ENCODE measurements around the gene UGT1A5.
"Not testable (repeated sequence)": the region's sequence is repeated elsewhere in the genome, so short reads cannot be mapped to it uniquely, and the experiment has no call there.

The UGT1A5 gene

DNA sequence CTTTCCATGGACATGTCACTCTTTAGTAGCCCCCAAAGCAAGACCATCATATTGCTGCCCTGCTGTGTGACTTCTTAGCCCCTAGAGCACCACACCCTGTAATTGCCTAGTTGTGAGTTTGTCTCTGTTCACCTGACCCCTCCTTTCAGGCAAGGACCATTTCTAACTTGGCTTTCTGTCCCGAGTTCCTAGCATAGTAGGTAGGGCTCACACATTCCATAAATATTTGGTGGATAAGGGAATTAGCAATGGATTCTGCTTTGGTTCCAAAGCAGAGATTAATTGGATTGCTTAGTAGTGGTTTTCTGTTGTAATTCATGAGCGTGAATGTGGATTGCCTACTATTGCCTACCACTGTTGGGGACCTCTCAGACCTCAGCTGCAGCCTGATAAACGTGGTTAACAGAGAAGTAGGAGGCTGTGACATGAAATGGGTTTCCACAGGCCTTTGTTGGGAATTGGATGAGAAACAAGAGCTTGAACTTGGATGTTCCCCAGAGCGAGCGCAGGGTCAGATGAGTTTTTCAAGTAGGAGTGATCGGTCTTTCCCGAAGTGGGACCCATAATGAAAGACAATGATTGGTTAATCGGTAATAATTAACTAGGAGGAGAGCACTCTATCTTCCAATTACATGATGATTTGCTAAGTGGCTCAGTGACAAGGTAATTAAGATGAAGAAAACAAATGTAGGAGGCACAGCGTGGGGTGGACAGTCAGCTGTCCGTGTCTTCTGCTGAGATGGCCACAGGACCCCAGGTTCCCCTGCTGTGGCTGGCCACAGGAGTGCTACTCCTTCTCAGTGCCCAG is 34.0 kb downstream of the UGT1A5 start:
- no peak for DNase-seq

DNA sequence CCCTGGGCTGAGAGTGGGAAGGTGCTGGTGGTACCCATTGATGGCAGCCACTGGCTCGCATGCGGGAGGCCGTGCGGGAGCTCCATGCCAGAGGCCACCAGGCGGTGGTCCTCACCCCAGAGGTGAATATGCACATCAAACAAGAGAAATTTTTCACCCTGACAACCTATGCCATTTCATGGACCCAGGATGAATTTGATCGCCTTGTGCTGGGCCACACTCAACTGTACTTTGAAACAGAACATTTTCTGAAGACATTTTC is 34.5 kb downstream of the UGT1A5 start:
- DNase-seq: no peak

DNA sequence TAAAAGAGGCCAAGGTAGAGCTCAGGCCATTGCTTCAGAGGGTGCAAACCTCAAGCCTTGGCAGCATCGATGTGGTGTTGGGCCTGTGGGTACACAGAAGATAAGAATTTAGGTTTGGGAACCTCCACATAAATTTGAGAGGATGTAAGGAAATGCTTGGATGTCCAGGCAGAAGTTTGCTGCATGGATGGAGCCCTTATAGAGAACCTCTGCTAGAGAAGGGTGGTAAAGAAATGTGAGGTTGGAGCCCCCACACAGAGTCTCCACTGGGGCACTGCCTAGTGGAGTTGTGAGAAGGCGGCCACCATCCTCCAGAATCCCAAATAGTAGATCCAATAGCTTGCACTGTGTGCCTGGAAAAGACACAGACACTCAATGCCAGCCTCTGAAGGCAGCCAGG is 38.0 kb downstream of the UGT1A5 start:
- not testable (repeated sequence) for DNase-seq

DNA sequence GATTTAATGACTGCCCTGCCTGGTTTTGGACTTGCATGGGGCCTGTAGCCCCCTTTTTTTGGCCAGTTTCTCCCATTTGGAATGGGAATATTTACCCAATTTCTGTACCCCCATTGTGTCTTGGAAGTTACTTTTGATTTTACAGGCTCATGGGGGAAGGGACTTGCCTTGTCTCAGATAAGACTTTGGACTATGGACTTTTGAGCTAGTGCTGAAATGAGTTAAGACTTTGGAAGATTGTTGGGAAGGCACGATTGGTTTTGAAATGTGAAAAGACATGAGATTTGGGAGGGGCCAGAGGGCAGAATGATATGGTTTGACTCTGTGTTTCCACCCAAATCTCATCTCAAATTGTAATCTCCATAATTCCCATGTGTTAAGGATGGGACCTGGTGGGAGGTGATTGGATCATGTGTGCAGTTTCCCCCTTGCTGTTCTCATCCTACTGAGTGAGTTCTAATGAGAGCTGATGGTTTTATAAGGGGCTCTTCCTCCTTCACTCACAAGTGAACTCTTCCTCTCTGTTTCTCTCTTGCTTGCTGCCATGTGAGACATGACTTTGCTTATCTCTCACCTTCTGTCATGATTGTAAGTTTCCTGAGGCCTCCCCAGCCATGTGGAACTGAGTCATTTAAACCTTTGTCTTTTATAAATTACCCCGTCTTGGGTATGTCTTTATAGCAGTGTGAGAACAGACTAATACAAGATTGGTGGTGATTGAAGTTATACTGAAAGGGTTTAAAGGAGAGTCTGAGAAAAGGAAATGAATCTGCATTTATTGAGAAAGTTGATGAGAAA is 38.7 kb downstream of the UGT1A5 start:
- DNase-seq: not testable (repeated sequence)

DNA sequence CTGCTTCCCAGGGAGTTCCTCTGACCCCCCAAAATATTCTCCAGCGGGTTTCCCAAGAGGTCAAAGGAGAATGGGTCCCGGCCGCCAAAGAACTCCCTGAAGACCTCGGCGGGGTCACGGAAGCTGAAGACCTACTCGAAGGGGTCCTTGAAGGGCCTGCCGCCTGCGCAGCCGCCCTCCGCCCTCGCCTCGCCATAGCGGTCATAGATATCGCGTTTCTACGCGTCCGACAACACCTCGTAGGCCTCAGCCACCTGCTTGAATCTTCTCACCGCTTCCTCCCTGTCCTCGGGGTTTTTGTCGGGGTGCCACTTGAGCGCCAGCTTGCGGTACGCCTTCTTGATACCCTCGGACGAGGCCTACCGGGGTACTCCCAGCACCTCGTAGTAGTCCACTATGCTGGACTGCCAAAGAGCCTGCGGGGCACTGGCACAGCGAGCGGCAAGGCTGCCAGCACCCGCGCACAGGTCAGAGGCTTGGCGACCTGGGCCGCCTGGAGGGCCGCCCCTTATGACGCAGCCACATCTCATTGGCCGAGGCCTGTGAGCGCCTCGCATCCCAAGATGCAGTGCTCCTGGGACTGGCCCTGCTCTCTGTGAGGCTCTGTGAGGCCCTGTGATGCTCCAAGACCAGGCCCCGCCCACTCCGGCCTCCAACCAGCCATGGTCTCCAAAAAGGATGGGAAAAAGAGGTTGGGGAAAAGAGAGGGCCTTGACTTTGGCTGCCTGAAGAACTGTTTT is 42.3 kb downstream of the UGT1A5 start:
- no peak for DNase-seq

DNA sequence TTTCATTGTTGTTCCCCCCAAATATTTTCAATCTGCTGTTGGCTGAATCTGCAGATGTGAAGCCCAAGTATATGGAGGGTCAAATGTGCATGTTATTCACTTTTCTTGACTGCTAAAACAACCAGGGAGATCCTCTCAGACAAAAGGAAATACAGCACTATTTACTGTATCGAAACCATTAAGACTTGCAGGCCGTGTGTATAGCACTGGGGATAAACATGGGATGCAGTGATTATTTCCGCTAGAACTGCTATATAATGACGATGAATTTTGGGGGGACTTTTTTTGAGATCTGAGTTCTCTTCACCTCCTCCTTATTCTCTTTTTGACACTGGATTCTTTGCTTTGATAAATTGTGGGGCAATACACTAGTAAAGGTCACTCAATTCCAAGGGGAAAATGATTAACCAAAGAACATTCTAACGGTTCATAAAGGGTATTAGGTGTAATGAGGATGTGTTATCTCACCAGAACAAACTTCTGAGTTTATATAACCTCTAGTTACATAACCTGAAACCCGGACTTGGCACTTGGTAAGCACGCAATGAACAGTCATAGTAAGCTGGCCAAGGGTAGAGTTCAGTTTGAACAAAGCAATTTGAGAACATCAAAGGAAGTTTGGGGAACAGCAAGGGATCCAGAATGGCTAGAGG is 43.8 kb downstream of the UGT1A5 start:
- DNase-seq: no peak

DNA sequence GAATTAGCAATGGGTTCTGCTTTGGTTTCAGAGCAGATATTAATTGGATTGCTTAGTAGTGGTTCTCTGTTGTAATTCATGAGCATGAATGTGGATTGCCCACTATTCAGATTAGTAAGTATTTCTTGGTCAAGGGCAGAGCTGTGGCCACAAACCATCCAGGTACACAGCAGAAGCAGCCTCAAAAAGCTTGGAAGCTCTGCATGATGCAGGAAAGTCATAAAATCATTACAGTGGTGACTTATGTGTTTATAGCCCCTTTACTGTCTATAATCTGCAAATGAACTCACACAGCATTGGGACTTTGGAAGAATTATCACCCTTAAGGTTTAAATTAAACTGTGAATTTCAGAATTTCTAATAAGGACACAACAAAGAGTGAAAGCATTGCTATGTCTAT is 45.4 kb downstream of the UGT1A5 start:
- no peak for DNase-seq

DNA sequence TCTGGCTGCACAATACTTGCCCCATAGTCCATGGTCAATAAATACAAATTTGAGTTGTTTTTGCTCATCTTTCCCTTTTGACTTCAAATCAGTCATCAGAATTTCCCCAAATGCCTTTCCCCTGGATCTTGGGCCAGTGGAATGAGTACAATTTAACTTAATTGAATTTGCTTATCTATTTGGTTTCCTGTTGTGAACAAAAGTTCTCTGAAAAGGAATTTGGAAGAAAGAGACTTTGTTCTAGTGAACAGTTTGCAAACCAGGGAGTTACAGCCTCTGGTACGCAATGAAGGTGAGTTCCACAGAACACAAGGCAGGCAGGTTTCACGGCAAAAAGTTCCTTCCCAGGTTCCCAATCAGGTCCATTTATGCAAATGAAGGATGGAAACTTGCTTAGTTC is 46.1 kb downstream of the UGT1A5 start:
- DNase-seq: no peak

DNA sequence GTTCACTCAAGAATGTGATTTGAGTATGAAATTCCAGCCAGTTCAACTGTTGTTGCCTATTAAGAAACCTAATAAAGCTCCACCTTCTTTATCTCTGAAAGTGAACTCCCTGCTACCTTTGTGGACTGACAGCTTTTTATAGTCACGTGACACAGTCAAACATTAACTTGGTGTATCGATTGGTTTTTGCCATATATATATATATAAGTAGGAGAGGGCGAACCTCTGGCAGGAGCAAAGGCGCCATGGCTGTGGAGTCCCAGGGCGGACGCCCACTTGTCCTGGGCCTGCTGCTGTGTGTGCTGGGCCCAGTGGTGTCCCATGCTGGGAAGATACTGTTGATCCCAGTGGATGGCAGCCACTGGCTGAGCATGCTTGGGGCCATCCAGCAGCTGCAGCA is 47.3 kb downstream of the UGT1A5 start, which contains the start of gene UGT1A1:
Gene UGT1A1, plus strand, starts transcription at position 228 of the 400 bp plus-strand sequence. Its CDS starts 18 bp downstream, at position 246.
- no peak for DNase-seq

DNA sequence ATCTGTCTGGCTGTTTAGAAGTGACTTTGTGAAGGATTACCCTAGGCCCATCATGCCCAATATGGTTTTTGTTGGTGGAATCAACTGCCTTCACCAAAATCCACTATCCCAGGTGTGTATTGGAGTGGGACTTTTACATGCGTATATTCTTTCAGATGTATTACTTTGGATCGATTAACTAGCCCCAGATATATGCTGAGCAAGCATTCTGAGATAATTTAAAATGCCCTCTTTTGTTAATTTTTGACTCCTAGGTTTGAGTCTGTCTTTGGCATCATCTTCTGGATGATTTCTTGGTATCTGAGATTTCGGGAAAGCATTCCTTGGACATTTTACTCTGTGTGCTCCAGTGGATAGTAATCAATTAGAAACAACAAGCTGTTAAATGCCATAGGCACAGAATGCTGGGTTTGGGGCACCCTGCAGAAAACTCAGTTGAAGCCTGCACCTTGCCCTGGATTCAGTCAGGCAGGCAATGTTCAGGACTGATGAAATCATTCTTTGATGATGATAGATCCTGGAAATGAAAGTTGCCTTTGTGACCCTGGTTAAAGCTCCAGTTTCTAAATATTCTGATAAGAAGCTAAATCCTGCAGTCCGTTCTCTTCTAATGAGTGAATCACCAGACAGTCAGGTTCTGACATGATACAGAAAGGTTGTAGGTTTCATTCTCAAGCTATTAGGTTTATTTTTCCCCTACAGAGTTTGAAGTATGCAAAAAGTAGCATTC is 48.5 kb downstream of the UGT1A5 start:
- no peak for DNase-seq

DNA sequence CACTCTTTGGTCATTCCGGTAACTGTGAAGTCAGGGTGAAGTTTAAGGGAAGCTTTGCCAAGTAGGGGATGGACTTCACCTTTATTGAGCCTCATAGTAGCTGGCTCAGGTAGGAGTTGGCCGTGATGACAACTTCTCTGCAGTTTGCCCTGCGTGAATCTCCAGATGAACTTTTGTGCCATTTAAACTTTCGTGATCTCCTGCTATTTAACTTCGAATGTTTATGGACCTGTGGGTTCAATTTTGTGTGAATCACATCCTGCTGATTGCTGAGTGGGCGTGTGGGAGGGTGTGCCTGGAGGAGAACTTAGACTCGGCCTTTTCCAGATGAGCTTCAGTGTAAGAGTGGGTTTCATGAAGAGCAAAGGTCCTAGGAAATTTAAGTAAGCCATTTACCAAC is 51.6 kb downstream of the UGT1A5 start:
- no peak for DNase-seq

DNA sequence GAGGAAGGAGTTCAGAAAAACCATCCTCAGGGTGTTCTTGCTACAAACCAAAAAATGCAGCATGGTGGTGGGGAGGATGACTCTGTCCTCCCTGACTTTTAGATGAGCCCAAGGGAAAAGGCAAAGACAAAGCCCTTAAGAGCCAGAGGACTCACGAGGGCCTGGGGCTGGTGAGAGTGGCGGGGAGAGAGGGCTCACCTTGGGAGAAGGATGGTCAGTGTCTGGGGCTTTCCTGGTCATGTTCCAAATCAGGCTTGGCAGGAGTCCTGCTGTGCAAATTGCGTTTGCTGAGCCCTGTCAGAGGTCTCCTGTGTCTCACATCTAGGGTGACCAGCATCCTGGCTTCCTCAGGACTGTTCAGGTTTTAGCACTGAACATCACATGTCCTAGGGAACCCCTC is 52.1 kb downstream of the UGT1A5 start:
- no peak for DNase-seq

DNA sequence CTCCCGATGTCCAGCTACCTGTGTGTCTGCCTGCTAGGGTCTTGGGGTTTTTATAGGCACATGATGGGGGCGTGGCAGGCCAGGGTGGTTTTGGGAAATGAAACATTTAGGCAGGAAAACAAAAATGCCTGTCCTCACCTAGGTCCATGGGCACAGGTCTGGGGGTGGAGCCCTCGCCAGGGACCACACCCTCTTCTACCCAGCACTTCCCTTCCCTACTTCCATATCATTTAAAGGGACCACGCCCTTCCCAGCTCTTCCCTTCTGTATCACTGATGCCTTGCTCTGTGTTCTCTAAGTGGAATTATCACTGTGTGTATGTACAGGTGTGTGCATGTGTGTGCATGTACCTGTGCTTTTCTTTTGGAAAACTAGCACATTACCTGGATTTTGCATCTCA is 53.7 kb downstream of the UGT1A5 start:
- DNase-seq: no peak

DNA sequence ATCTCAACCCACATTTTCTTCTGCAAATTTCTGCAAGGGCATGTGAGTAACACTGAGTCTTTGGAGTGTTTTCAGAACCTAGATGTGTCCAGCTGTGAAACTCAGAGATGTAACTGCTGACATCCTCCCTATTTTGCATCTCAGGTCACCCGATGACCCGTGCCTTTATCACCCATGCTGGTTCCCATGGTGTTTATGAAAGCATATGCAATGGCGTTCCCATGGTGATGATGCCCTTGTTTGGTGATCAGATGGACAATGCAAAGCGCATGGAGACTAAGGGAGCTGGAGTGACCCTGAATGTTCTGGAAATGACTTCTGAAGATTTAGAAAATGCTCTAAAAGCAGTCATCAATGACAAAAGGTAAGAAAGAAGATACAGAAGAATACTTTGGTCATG is 55.4 kb downstream of the UGT1A5 start:
- DNase-seq: no peak

DNA sequence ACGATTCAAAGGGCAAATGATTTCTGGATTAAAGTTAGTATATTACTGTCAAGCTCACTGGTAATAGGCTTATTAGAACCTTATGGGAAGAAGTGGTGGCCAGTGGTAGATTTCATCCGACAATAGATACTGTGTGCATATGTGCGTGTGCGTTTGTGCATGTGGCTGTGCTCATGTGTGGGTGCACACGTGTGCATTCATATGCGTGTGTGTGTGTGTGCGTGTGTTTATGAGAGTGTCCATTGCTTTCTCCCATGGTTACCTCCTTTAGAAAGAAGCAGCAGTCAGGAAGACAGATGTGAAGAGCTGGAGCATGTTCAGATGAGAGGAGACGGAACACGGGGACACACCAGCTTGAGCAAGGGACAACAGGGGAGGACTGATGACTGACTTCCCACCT is 56.6 kb downstream of the UGT1A5 start:
- no peak for DNase-seq

DNA sequence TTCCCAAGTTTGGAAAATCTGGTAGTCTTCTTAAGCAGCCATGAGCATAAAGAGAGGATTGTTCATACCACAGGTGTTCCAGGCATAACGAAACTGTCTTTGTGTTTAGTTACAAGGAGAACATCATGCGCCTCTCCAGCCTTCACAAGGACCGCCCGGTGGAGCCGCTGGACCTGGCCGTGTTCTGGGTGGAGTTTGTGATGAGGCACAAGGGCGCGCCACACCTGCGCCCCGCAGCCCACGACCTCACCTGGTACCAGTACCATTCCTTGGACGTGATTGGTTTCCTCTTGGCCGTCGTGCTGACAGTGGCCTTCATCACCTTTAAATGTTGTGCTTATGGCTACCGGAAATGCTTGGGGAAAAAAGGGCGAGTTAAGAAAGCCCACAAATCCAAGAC is 59.4 kb downstream of the UGT1A5 start:
- no peak for DNase-seq

DNA sequence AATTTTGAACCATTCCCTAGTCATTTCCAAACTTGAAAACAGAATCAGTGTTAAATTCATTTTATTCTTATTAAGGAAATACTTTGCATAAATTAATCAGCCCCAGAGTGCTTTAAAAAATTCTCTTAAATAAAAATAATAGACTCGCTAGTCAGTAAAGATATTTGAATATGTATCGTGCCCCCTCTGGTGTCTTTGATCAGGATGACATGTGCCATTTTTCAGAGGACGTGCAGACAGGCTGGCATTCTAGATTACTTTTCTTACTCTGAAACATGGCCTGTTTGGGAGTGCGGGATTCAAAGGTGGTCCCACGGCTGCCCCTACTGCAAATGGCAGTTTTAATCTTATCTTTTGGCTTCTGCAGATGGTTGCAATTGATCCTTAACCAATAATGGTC is 59.9 kb downstream of the UGT1A5 start:
- no peak for DNase-seq

DNA sequence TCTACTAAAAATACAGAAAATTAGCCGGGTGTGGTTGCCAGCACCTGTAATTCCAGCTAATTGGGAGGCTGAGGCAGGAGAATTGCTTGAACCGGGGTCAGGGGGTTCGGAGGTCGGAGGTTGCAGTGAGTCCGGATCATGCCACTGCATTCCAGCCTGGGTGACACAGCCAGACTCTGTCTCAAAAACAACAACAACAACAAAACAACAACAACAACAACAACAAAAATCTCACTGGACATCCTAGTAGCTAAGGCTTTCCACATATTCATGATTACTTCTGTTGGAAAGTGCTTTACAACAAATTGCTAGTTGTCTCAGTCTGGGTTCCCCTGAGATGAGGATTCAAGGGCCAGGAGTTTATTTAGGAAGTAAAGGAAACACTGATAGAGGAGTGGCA is 61.1 kb downstream of the UGT1A5 start:
- DNase-seq: no peak

DNA sequence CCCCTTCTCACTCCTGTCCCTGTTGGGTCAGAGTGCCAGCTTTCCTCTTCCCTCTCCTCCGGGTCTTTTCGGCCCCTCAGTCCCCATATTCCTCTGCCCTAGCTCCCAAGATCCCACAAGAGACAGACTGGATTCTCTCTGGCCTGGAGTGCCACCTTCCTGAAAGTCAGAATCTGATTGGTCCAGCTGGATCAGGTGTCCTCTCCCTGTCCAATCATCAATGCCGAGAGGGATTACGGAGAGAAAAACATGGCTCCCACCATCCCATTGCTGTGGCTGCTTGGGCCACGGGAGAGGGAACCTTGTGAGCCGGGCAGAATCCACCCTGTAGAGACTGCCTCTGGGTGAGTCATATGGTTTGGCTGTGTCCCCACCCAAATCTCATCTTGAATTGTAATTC is 62.7 kb downstream of the UGT1A5 start:
- no peak for DNase-seq

DNA sequence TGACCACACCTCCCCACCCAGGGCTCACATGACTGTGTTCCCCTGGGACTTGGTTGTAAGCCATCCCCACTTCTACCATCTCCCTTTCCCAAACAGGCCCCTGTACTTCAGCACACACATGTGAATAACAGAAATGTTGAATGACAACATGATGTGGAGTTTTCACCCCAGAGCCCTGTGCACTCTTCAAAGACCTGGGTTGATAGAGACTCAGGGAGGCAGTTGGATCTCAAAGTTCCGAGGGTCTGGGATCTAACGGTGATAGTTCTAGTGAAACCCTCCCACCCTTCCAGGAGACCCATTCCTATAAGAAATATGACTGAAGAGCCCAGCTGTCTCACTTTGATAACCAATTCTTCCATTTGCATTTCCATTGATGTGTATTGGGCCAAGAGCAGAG is 65.3 kb downstream of the UGT1A5 start, which contains the start of gene MROH2A:
Gene MROH2A, plus strand, starts transcription at position 301 of the 400 bp plus-strand sequence. CDS start 1,029 bp downstream, outside the sequence.
- DNase-seq: no peak

DNA sequence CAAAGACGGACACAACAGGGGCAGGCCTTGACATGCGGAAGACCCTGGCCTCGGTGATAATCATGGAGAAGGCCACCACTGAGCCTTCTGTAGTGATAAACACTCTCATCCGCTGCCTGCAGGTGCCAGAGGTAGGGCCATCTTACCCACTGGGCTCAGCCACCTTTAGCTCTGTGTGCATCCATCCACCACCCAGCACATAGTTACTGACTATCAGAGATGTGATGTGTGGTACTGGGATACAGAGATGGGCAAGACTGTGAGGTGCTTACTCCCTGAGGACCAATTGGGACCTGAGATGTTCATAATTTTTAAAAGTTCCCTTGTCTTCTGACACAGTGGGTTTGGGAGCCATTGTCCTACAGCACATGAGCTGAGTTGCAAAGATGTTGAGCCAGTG is 67.0 kb downstream of the UGT1A5 start:
- DNase-seq: no peak

DNA sequence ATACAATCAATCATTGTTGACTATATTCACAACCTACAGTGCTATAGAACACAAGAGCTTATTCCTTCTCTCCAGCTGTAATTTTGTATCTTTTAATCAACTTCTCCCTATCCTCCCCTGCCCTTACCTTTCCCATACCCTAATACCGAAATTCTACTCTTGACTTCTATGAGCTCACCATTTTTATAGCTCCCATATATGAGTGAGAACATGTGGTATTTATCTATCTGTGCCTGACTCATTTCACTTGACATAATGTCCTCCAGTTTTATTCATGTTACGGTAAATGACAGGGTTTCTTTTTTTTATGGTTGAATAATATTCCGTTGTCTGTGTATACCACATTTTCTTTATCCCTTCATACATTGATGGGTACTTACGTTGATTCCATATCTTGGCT is 68.1 kb downstream of the UGT1A5 start:
- no peak for DNase-seq
